ENCODE data around the gene NHS.

The NHS gene

DNA sequence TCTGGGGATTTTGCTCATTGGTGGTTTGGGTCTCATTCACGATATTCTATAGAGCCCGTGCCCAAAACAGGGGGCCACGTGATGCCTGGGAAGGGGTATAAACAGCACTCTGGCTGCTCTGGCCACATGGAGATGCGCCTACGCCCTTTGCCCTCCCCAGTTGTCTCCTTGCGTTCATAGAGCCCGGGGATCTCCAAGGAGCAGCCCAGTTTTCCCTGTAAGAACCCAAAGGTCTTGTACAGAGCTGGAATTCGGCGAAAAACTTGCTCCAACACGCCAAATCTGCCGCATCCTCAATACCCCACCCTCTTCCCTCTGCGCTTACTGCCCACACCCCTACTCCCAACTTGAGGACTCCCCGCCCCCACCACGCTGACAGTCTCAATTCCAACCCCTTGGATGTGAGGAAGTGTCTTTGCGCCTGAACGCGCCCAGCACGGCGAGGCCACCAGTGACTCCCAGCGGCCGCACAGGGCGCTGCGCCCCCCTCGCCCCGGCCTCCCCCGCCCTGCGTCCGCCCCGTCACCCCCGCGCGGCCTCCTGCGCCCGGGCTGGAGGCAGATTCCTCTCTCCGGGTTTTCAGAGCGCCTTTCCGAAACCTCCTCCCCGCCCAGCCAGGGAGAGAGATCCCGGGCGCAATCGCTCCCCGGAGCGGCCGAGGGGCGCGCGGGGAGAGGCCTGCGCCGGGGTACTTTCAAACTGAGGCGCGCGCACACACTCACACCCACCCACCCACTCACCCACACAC, at the start of gene NHS:
TSS of gene NHS (plus strand) at position 582 of the 748 bp plus-strand sequence. CDS start 558 bp downstream, outside the sequence.
- Histone ChIP-seq H3K27me3 (ENCODE audit: insufficient read depth, low read length) (no peaks in the 10 kb centered on the region), H3K4me3 (ENCODE audit: low read depth, low read length) (peak within 1 kb of the TSS; percentile 87), H3K27ac (ENCODE audit: low read depth, low read length) (no peak within 1 kb of the TSS; the same call in 1 of the 2 replicates), H3K4me1 (ENCODE audit: control insufficient read depth, insufficient read depth, low read length, unreplicated experiment) (peaks cover 4% of the 10 kb centered on the region), H3K79me2 (ENCODE audit: control insufficient read depth, insufficient read depth, low read length, unreplicated experiment) (no peaks in the 10 kb centered on the region), H2AFZ (ENCODE audit: low read length, unreplicated experiment) (peak within 1 kb of the TSS; percentile 93), H3K36me3 (ENCODE audit: insufficient read depth, low read length) (no peaks in the 10 kb centered on the region)

DNA sequence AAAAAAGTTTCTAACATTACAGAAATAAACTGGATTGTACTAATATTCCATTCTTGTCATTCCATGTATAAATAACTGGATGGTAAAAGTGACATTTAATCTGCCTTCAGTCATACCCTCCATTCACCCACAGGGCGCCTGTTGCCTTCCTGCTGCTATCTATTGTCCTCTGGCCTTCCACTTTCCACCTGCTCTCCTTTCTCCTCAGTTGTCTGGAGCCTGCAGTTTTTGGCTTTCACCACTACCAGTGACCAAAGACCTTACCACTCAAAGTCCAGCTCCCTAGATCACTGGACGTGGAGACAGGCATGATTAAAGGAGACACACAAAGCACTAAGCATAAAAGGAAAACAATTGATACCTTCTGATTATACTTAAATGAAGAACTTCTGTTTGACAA, 46.2 kb upstream of the NHS start:
- H3K4me1 ChIP-seq (ENCODE audit: control insufficient read depth, insufficient read depth, low read length, unreplicated experiment), result no peaks in the 10 kb centered on the region
- H3K79me2 ChIP-seq (ENCODE audit: control insufficient read depth, insufficient read depth, low read length, unreplicated experiment), result no peaks in the 10 kb centered on the region
- H3K27me3 ChIP-seq (ENCODE audit: insufficient read depth, low read length), result peaks cover 3% of the 10 kb centered on the region; the same call in 1 of the 2 replicates
- no peak overlapping the region for H2AFZ ChIP-seq (ENCODE audit: low read length, unreplicated experiment)
- no peaks in the 10 kb centered on the region for H3K36me3 ChIP-seq (ENCODE audit: insufficient read depth, low read length)
- no peak overlapping the region for H3K27ac ChIP-seq (ENCODE audit: low read depth, low read length)
- H3K4me3 ChIP-seq (ENCODE audit: low read depth, low read length), result no peak overlapping the region

DNA sequence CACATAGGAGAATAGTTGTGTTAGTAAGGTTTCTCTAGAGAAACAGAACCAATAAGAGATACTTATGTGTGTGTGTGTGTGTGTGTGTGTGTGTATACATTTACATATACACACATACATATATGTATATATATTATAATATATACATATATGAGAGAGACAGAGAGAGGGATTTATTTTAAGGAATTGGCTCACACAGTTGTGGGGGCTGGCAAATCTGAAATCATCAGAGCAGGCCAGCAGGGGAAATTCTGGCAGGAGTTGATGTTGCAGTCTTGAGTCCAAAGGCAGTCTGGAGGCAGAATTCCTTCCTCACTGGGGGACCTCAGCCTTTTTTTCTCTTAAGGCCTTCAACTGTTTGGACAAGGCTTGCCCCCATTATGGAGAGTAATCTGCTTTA, 38.6 kb upstream of the NHS start:
- H3K36me3 ChIP-seq (ENCODE audit: insufficient read depth, low read length), result no peaks in the 10 kb centered on the region
- no peaks in the 10 kb centered on the region for H3K79me2 ChIP-seq (ENCODE audit: control insufficient read depth, insufficient read depth, low read length, unreplicated experiment)
- H3K4me3 ChIP-seq (ENCODE audit: low read depth, low read length), result no peak overlapping the region
- H3K27ac ChIP-seq (ENCODE audit: low read depth, low read length), result no peak overlapping the region
- no peaks in the 10 kb centered on the region for H3K4me1 ChIP-seq (ENCODE audit: control insufficient read depth, insufficient read depth, low read length, unreplicated experiment)
- H2AFZ ChIP-seq (ENCODE audit: low read length, unreplicated experiment), result no peak overlapping the region
- H3K27me3 ChIP-seq (ENCODE audit: insufficient read depth, low read length), result peaks cover 20% of the 10 kb centered on the region; the same call in 1 of the 2 replicates

DNA sequence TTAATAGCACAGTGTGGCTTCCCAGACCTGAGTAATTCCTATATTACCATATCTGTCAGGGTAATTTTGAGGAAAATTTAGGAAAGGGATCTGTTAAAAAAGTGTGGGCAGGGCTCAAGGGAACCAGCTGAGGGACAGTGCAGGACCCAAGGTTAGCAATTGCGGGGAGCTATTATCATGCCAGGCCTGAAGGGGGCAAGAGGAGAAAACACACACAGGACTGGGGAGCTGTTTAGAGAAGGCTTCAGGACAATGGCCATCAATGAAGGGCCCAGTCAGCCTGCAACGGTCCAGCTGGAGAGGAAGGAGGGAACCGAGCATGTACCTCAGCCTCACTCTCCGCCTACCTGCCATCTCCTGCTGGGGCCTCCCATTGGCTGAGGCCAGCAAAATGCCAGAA, 19.0 kb upstream of the NHS start:
- no peak overlapping the region for H2AFZ ChIP-seq (ENCODE audit: low read length, unreplicated experiment)
- H3K36me3 ChIP-seq (ENCODE audit: insufficient read depth, low read length), result no peaks in the 10 kb centered on the region
- H3K4me3 ChIP-seq (ENCODE audit: low read depth, low read length), result no peak overlapping the region
- no peaks in the 10 kb centered on the region for H3K79me2 ChIP-seq (ENCODE audit: control insufficient read depth, insufficient read depth, low read length, unreplicated experiment)
- H3K27me3 ChIP-seq (ENCODE audit: insufficient read depth, low read length), result peaks cover 8% of the 10 kb centered on the region; the same call in 1 of the 2 replicates
- peaks cover 11% of the 10 kb centered on the region for H3K4me1 ChIP-seq (ENCODE audit: control insufficient read depth, insufficient read depth, low read length, unreplicated experiment)
- no peak overlapping the region for H3K27ac ChIP-seq (ENCODE audit: low read depth, low read length)

DNA sequence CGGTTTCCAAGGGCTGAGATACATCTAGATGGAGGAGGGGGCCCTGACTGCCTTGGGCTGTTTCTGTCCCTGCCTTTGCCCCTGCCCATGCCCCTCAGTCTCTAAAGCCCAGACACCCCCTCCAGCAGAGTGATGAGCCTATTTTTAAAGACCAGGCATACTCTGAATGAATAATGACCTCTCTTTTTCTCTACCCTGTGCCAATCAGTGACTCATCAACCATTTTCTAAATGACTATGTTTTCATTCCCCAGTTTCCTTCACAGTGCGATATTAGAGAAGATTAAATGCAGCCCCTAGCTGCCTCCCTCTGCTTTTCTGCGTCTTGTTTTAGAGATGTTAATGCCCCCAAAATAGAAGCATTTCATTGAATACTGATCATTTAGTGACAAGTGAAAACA, 15.5 kb upstream of the NHS start:
- no peak overlapping the region for H3K27ac ChIP-seq (ENCODE audit: low read depth, low read length)
- no peaks in the 10 kb centered on the region for H3K79me2 ChIP-seq (ENCODE audit: control insufficient read depth, insufficient read depth, low read length, unreplicated experiment)
- H2AFZ ChIP-seq (ENCODE audit: low read length, unreplicated experiment), result peak overlapping the region; percentile 60
- H3K36me3 ChIP-seq (ENCODE audit: insufficient read depth, low read length), result no peaks in the 10 kb centered on the region
- peaks cover 11% of the 10 kb centered on the region for H3K4me1 ChIP-seq (ENCODE audit: control insufficient read depth, insufficient read depth, low read length, unreplicated experiment)
- peak overlapping the region; percentile 33; the same call in 1 of the 2 replicates for H3K4me3 ChIP-seq (ENCODE audit: low read depth, low read length)
- no peaks in the 10 kb centered on the region for H3K27me3 ChIP-seq (ENCODE audit: insufficient read depth, low read length)

DNA sequence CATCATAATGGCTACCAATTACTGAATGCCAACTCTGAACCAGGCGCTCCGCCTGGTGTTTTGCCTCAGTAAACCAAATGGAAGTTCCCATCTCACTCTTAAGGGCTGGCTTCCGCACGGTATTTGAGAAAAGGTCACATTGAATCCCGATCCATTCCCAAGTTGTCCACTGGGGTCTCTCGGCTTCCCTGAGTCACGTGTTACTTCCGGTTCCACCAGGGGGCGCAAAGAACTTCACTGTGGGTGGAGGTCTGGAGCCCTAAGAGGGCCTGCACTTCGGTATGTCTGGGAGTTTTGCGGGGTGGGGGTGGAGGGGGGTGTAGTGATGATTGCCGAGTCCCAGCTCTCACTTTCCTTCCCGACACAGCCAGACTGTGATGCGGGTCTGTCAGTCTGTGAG, 13.4 kb upstream of the NHS start:
- no peak overlapping the region for H3K27ac ChIP-seq (ENCODE audit: low read depth, low read length)
- no peaks in the 10 kb centered on the region for H3K79me2 ChIP-seq (ENCODE audit: control insufficient read depth, insufficient read depth, low read length, unreplicated experiment)
- H3K27me3 ChIP-seq (ENCODE audit: insufficient read depth, low read length), result no peaks in the 10 kb centered on the region
- no peak overlapping the region for H3K4me3 ChIP-seq (ENCODE audit: low read depth, low read length)
- no peaks in the 10 kb centered on the region for H3K36me3 ChIP-seq (ENCODE audit: insufficient read depth, low read length)
- no peak overlapping the region for H2AFZ ChIP-seq (ENCODE audit: low read length, unreplicated experiment)
- H3K4me1 ChIP-seq (ENCODE audit: control insufficient read depth, insufficient read depth, low read length, unreplicated experiment), result peaks cover 11% of the 10 kb centered on the region

DNA sequence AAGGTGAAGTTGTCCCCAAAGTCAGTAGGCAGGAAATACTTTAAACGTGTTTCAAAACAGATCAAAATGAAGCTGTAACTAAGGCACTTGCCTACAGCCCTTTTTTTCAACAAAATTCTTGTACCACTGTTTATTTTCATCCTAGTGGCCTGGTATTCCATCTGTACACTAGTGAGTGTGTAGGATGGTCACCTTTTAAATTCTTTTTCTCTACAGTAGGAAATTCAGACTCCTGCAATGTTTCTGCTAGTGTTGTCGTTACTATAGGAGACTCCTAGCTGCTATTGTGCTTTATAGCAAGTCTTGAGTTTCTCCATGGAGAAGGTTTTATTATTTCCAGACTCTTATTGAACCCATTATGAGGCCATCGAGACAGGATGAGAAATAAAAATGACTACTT, 7.0 kb upstream of the NHS start:
- Histone ChIP-seq H2AFZ (ENCODE audit: low read length, unreplicated experiment) (no peak overlapping the region), H3K27me3 (ENCODE audit: insufficient read depth, low read length) (no peaks in the 10 kb centered on the region), H3K36me3 (ENCODE audit: insufficient read depth, low read length) (no peaks in the 10 kb centered on the region), H3K79me2 (ENCODE audit: control insufficient read depth, insufficient read depth, low read length, unreplicated experiment) (no peaks in the 10 kb centered on the region), H3K4me3 (ENCODE audit: low read depth, low read length) (no peak overlapping the region), H3K4me1 (ENCODE audit: control insufficient read depth, insufficient read depth, low read length, unreplicated experiment) (no peaks in the 10 kb centered on the region), H3K27ac (ENCODE audit: low read depth, low read length) (no peak overlapping the region)

DNA sequence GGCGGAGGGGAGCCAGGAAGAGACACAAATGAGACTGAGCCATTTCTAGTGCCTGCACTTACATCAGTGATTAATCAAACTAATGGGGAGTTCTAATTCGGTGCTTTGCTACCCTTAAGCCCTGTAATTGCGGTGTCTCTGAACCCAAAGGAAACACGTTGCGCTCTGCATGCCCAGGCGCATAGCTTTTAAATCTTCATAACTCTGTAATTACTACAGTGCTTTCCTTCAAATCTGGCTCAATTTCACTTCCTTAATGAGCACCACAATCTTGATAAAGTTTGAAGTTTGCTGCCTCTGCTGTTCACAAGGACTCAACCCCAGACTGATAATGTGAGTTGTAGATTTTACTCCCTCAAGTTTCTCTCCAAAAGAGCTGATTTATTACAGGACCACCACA, 5.7 kb upstream of the NHS start:
- H3K4me3 ChIP-seq (ENCODE audit: low read depth, low read length), result no peak overlapping the region
- H3K4me1 ChIP-seq (ENCODE audit: control insufficient read depth, insufficient read depth, low read length, unreplicated experiment), result peaks cover 4% of the 10 kb centered on the region
- H3K27me3 ChIP-seq (ENCODE audit: insufficient read depth, low read length), result no peaks in the 10 kb centered on the region
- H3K27ac ChIP-seq (ENCODE audit: low read depth, low read length), result no peak overlapping the region
- no peaks in the 10 kb centered on the region for H3K79me2 ChIP-seq (ENCODE audit: control insufficient read depth, insufficient read depth, low read length, unreplicated experiment)
- no peaks in the 10 kb centered on the region for H3K36me3 ChIP-seq (ENCODE audit: insufficient read depth, low read length)
- no peak overlapping the region for H2AFZ ChIP-seq (ENCODE audit: low read length, unreplicated experiment)

DNA sequence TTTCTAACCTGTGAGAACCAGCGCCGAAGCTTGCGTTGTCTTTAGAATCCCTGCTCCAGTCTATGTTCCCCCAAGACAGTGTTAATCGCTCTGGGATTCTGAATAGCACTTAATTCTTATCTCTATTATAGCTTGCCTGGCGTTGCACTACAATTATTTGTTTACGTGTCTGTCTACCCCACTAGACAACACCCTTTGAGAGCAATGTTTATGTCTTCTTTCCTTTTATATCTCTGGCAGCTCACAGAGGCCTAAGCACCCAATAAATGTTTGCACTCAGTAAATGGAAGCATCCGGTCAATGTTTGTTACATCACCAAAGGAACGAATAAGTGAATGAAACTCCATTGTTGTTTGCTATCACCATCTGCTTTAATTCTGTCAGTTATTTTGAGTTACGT, 4.8 kb upstream of the NHS start:
- Histone ChIP-seq H3K79me2 (ENCODE audit: control insufficient read depth, insufficient read depth, low read length, unreplicated experiment) (no peaks in the 10 kb centered on the region), H3K27ac (ENCODE audit: low read depth, low read length) (no peak overlapping the region), H3K4me1 (ENCODE audit: control insufficient read depth, insufficient read depth, low read length, unreplicated experiment) (peaks cover 4% of the 10 kb centered on the region), H3K4me3 (ENCODE audit: low read depth, low read length) (no peak overlapping the region), H3K36me3 (ENCODE audit: insufficient read depth, low read length) (no peaks in the 10 kb centered on the region), H3K27me3 (ENCODE audit: insufficient read depth, low read length) (no peaks in the 10 kb centered on the region), H2AFZ (ENCODE audit: low read length, unreplicated experiment) (no peak overlapping the region)

DNA sequence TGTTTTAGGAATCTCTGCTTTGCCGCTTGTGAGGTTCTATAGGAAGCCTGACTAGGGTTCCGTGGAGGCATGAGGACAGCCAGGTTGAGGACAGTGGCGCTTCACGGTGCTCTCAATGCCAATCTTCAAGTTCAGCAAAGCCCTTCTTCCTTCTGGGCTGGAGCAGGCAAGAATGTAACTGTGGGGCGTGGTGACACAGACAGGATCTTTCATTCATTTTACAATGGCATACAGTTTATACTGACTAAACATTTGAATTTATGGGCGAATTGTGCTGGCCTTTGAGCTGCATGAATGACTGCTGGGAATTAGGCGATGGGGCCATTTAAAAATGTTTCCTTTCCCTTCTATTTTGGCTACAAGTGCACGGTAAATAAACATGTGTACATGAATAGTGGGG, 2.9 kb upstream of the NHS start:
- H2AFZ ChIP-seq (ENCODE audit: low read length, unreplicated experiment), result no peak overlapping the region
- H3K4me1 ChIP-seq (ENCODE audit: control insufficient read depth, insufficient read depth, low read length, unreplicated experiment), result peaks cover 4% of the 10 kb centered on the region
- H3K27ac ChIP-seq (ENCODE audit: low read depth, low read length), result no peak overlapping the region
- no peaks in the 10 kb centered on the region for H3K79me2 ChIP-seq (ENCODE audit: control insufficient read depth, insufficient read depth, low read length, unreplicated experiment)
- H3K36me3 ChIP-seq (ENCODE audit: insufficient read depth, low read length), result no peaks in the 10 kb centered on the region
- no peak overlapping the region for H3K4me3 ChIP-seq (ENCODE audit: low read depth, low read length)
- no peaks in the 10 kb centered on the region for H3K27me3 ChIP-seq (ENCODE audit: insufficient read depth, low read length)

DNA sequence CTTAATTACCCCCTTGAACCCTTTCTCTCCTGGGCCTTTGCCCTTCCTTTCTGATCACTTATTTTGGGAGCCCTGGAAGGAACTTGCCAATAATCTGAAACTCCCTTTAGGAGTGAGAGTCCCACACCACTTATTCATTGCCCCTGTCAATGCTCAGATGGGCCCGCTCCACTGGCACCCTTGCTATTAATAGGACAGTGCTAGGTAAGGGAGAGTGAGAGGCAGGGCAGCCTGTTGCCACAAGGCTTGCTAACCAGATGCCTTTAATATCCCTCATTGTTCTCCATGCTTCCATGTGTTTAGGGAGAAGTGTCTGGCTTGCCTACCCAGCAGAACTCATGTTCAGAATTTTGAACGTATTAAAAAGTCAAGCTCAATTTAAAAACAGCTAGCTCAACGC, 1.7 kb upstream of the NHS start:
- no peaks in the 10 kb centered on the region for H3K36me3 ChIP-seq (ENCODE audit: insufficient read depth, low read length)
- no peak overlapping the region for H3K27ac ChIP-seq (ENCODE audit: low read depth, low read length)
- H3K79me2 ChIP-seq (ENCODE audit: control insufficient read depth, insufficient read depth, low read length, unreplicated experiment), result no peaks in the 10 kb centered on the region
- H3K4me3 ChIP-seq (ENCODE audit: low read depth, low read length), result no peak overlapping the region
- H2AFZ ChIP-seq (ENCODE audit: low read length, unreplicated experiment), result no peak overlapping the region
- H3K4me1 ChIP-seq (ENCODE audit: control insufficient read depth, insufficient read depth, low read length, unreplicated experiment), result peaks cover 4% of the 10 kb centered on the region
- no peaks in the 10 kb centered on the region for H3K27me3 ChIP-seq (ENCODE audit: insufficient read depth, low read length)
